HuH-7.5 (cell line): ENCODE measurements around the gene CSF1R.
A peak's percentile ranks its signal among the peaks of the same experiment; 100 is the strongest.

Experiments used
- DNase-seq: peaks from one replicate; pipeline ENCODE4 v3.0.0; 2011; ENCODE audit warnings: low spot score

CSF1R gene

DNA sequence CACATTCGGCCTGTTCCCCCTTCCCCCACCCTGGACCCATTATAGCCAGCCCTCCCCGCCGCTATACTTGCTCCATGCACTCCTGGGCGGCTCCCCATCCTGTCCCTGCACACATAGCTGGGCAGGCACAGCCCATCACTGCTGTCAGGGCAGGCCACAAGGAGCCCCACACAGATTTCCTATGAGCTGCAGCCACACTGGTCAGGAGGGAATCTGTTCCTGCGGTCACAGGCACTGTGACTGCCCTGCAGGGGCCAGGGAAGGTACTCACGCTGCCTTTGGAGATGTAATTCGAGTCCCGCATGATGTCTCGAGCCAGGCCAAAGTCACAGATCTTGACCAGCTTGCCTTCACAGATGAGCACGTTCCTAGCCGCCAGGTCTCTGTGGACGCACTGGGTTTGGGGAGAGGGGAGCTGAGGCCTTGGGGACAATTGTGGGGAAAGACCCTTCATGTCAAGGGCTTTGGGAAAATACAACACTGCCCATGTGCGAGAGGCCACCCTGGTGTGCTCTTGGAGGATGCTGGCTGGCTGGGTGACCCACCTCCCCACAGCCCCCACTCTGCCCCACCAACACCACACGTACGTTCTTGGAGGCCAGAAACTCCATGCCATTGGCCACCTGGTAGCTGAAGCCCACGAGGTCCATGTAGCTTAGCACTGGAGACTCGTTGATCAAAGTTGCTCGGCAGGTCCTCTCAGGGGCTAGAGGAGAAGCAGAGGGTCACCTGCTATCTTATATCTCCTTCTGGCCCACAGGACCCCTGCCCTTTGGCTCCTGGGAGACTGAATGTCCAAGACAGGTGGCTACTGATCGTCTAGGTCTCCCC, 34.5 kb upstream of the CSF1R start:
- no peak for DNase-seq

DNA sequence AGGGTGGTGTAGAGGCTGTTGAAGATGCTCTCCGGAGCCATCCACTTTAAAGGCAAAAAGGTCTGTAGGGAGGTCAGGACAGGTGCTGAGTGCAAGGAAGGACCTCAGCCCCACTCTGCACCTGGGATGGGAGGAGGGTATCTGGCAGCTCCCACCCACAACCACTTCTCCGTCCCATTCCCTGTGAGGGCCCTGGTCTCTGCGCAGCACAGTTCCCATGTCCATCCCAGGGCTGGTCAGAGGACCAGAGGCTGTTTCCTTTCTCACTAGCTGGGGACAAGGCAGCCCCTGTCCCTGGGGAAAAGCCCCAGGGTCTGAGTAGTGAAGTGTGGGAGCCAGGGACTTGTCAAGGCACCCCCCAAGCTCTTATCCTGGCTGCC, 33.7 kb upstream of the CSF1R start:
- no peak for DNase-seq

DNA sequence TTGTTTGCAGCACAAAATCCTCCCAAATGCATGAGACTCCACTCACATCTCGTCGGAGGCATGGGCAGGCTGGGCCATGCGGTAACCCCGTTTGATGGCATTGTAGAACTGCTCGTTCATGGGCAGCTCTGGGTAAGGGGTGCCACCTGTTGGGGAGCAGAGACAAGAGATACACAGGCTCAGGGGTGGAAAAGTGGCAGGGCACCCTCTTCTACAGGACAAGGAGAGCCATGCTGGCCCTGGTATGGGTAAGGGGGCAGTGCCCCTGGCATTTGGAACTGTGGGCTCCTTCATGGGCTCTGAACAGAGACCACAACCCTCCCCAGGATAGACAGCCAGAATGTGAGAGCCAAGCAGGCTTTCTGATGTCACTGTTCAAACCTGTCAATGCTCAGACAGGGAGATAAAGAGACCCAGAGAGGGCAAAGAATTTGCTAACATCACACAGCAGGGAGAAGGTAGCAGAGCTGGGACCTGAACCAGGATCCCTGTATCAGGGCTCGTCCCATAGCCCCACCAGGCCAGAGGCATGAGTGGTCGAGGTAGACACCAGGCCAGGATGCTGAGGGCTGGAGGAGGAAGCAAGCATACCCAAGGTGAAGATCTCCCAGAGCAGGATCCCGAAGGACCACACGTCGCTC, 33.2 kb upstream of the CSF1R start:
- DNase-seq: no peak

DNA sequence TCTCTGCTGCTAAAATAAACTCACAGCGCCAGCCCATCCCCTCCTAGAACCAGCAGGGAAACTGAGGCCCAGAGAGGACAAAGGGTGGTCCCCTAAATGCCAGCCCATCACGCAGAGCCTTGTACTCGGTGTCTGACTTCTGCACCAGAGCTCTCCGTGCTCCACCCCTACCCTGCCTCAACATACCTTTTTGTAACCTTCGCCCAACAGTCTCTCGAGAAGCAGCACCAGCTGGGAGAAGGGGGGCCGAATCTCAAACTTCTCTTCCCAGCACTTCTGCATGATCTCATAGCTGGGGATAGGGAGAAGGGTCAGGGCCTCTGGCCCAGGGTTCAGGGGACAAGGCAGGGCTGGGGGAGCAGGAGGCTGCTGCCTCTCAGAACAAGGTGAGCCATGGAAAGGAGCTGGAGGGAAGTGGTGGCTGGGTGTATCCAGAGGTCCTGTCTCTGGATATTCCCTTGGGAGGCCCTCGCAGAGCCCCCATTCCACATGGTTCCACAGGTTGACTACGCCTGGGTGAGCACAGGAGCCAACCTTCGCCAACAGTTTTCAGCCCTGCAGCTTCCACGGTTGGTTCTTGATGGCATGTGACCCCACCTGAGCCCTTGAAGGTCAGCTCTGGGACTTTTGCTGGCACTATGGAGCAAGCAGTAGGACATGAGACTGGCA, 32.3 kb upstream of the CSF1R start:
- DNase-seq: no peak

DNA sequence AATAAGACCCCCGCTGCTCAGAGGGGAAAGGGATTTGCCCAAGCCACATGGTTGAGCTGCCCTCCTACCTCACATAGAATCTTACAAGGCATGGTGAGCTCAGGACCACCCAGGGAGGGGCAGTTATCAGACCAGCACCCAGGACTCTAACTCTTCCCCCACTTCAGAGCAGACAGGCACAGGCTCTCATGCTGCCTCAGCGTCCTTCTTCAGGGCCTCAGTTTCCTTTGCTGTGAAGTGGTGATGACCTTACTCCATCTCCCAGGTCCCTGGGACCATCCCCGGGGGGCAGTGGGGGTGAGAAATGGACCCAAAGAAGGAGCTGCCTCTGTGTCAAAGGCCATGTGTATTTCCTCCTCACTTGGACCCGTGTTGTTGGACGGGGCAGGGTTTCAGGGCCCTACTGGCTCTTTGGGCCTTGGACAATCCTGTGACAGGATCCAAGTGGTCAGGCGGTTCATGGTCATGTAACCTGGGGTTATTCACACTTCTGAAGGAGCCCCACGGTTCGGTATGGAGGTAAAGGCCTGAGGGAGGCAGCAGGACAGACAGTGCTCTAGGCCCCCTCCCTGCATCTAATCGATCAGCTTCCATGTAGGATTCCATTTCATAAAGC, 31.7 kb upstream of the CSF1R start:
- DNase-seq: no peak

DNA sequence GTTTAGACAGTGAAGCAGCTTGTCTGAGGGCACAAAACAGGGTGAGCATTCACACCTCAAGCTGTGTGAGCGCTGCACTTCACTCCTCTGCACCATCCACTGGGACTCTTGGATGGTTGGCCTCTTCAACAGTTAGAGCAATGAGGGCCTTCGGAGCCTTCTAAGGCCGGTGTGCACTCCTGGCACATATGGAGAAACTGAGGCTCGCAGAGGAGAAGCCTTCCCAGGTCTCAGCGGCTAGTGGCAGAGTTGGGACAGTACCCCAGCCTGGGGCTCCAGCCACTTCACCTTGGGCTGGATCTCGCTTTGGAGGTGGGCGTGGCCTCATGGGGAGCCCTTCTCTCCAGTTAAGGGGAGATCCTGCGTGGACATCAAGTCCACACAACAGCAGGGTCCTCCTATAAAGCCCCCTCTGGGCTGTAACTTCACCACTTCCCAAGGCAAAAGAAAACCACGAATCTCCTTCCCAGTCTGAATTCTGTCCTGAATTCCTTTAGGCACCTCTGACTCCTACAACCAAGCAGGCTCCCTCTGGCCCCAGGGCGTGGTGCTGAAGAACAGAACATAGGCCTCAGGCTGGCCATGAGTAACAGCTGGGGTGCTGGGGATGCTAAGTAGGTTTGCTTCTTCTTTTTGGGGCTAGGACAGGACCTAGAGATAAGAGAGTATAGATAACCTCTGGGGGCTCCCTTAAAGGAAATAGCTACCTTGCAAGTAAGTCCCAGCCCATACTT, 30.5 kb upstream of the CSF1R start:
- no peak for DNase-seq

DNA sequence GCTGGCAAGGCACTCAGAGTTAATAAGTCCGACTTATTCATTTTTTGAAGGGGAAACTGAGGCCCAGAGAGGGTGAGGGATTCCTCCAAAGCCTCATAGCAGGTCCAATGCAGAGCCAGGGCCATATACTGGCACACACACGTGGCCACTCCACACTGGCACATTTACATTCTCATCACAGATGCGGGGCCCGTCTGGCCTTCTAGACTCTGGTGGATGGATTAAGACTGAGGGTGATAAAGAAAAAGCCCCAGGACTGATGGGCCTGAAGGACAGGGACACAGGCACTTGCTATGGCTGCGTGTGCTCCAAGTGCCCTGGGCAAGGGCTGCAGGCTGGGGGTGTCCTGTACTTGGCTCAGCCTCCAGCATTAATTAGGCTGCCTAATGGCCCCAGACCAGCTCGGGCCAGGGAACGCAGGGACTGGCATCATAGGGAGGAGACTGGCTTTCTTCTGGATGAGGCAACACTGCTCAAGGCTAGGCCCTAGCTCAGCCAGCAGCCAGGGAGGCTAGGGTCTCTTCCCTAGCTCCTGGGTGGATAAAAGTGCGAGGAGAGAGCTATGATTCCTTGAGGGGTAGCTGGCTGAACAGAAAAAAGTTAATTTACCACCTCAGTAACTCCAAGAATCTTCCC, 28.5 kb upstream of the CSF1R start:
- peak; percentile 1 for DNase-seq

DNA sequence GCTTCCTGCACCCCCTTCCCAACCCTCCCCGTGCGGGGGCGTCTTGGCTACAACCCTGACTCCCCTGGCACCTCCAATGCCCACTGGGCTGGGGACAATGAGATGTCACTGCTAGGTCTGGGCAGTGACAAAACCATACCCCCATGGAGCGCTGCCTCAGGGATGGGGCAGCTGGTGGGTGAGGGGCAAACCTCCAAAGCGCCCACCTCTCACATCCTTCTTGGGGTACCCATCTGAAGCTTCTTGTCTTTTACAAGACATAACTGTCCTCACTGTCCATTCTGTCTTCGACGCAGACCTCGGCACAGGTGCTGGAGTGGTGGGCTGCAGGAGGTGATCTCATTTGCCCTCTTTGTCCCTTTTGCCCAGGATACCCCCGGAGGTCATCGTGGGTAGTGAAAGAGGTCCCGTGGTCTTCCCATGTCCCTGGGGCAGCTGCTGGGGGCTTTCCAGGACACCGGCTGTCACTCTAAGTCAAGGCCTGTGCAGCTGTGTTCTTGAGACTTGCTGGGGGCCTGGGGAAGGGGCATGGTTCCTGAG, 27.8 kb upstream of the CSF1R start:
- peak; percentile 11 for DNase-seq

DNA sequence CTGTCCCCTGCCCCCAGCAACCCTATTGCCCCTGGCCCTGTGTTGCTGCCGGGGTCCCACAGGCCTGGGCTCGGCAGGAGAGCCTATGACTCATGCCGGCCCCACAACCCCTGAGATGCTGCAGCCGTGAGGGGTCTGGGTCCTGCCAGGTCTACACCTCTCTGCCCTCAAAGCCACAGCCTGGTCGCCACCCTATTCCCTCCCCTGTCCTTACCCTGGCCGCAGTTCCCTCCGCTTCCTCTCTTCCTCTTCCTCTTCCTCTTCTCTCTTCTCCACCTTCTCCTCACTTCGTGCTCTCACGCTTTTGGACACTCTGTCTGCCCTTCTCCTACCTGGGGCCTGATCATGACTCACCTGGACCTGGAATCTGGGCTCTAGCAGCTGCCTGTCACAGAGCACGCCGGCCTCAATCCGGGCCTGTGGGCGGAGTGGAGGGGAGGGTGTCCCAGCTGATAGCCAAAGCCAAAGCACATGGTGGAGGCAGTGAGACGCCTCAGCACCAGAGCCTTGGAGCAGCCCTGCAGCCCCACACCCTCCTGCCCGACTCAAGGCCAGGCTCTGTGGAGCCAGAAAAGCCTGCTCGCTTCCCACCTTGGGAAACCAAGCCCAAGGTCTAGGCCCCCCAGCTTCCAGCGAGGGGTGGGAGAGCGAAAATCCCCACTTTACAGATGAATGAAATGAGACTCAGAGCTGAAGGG, 26.8 kb upstream of the CSF1R start:
- peak; percentile 9 for DNase-seq

DNA sequence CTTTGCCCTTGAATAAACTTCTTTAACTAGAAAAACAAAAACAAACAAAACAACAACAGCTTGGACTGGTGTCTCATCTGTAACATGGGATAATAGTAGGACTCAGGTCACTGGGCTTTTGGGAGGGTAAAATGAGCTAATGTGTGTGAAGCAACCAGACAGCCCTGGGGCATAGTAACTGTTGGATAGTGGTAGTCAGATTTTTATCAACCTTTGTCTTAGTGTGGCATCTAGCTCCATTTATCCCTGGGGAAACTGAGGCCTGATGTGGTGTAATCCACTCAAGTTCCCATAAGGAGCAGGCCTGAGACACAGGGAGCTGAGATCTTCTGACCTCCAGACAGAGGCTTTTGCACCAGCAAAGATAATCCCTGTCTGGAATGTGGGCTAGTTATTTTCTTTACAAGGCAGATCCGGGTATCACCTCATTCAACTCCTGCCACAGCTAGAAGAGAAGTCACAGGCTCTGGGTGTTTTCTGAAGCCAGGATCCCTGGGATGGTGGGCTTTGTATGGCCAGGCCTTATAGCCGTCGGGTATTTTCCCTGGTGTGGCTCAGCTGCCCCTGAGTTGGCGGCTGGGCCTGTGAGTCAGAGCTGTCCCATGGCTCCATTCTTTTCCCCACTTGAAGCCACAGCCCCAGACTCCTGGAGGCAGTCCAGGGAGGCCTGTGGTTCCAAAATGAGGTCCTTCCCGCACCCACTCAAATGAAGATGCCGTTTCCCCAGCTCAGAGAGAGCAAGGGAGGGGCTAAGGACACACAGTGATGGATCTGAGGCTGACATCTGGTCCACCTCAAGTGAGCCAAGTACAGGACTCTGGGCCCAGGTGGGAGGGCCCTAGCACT, 26.1 kb upstream of the CSF1R start:
- peak; percentile 5 for DNase-seq

DNA sequence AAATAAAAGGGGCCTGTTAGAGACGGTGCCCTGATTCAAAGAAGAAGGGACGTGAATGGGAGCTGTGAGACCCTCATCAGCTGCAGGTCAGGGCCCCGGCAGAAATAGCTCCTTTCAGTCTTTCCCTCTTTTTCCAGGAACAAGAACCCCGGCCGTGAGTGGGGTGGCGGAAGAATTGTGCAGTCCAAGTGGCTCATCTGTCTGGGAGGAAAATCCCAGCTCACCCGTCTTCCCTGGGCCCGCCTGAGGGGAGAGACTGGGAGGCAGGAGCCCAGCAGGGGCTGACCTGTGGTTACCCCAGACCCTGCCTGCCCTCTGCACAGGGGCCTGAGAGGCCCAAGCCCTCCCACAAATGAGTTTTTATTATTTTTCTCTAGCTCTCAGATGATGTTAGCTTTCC, 24.8 kb upstream of the CSF1R start:
- DNase-seq: peak; percentile 1

DNA sequence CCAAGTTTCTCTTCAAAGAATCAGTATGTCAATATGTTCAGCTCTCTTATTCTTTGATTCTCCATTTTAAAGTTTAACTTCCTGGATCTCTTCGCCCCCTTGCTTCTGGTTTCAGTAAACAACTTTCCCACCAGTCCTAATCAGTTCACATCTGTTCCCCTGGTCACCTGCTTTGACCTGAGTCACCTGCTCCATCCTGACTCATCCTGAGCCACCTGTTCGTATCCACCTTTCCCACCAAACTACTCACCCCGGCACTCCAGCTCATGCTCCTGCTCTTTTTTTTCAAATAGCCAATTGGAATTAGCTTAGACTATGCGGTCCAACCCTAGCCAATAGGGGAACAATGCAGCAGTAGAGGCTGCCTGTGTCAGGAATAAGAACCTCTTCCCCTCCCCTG, 23.6 kb upstream of the CSF1R start:
- DNase-seq: no peak

DNA sequence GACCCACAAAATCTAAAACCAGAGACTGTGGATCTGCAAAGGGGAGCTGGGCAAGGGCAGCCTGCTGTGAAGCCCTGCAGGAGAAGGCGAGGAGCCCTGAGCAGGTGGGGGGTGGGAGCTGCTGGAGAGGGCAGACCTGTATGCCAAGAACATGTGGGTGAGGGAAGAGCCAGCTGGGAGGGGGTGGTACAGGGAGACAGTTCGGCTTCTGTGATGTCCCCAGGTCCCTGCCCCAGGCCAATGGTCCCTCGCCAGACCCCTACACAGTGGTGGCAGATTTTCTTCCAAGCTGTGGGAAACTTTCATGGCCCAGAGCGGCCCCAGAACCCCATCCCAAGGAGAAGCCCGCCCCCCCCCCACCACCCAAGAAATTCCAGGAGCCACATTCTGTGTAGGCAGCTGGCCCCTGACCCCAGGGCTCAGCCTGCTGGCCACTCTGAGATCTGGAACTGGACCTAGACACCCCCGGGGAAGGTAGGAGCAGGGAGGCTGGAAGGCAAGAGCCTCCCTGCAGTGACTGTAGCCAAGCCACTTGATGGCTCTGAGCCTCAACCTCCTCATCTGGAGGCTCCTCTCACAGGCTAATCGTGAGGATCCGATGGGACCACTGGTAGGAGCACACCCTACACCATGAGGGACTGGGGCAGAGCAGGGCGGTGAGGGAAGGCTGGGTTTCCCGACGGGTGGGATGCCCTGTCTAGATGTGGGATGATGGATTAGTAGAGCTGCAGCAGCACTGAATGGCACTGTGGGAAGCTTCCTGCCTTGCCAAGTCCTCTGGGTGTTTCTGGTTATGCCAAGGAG, 22.6 kb upstream of the CSF1R start:
- no peak for DNase-seq

DNA sequence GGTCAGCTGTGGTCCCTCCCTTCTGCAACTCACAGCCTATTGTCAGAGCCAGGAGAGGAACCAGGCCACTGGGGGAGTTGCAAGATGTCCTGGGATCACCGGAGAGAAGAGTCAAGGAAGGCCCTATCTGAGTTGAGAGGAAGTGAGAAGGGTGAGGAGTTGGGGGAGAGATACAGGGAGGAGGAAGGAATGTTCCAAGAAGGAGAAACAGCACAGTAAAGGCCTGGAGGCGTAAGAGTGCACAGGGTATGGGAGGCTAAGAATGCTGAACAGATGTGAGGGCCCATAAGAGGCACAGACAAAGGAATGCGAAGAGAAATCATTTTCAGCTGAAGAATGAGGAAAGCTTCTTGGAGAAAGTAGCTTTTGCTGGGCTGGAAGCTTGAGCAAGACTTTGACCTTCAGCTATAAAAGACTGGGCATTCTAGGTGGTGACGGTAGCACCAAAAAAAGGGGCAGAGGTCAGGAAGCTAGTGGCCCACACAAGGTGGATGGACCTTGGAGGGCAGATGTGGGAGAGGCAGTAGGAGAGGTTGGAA, 21.6 kb upstream of the CSF1R start:
- DNase-seq: no peak

DNA sequence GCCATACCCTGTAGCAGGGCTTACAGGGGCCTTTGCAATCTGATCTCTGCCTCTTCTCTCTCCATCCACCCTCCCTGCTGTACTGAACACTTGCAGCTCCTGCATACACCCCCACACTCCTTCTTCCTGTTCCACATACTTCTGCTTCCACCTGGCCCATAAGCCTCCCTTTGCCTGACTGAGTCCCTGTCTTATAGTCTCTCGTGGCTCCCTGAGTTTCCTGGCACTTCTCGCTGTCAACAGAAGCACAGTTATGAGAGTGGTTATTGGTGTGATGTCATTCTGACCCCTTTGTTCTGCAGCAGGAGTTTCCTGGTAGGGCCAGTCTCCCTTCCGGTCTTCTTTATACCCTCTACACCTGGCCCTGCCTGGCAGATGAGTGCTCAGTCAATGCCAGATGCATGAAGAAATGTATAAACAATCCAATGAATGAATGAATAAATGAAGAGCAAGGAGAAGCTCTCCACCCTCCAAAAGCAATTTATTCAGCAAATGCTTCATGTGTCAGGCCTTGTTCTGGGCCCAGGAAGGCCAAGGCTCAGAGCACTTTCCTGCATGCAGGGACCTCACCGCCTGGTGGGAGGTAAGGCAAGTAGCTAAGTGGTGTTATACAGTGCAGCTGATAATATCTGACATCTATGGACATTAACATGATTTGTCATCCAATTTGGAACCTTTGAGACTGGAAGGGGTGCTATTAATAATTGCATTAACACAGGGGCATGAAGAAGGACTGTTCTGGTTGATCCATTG, 20.5 kb upstream of the CSF1R start:
- DNase-seq: no peak

DNA sequence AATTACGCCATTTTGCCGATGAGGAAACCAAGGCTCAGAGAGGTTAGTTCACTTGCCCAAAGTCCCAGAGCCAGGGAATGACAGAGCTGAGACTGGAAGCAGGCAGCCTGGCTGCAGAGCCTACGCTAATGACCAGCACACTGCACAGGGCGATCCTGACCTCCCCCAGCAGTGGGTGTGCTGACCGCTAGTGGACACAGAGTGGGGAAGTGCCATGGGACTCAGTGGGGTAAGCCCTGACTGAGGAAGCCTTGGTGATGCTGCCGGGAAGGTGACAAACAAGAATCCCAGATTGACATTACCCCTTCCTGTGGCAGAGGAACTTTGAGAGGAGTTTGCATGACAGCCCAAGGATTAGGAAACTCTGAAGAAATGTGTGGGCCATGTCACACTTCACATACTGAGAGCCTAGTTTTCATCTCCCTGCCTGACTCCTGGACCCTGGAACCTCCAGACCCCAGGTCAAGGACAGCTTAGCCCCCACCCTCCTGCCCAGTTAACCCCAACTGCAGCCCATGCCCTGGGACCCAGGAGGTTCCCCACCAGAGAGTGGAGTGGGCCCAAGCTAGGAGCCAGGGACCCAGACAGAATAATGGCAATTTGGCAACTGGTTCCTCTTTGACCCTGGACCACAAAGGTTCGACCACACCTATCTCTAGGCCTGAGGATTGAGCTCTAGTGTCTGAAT, 19.7 kb upstream of the CSF1R start:
- DNase-seq: no peak

DNA sequence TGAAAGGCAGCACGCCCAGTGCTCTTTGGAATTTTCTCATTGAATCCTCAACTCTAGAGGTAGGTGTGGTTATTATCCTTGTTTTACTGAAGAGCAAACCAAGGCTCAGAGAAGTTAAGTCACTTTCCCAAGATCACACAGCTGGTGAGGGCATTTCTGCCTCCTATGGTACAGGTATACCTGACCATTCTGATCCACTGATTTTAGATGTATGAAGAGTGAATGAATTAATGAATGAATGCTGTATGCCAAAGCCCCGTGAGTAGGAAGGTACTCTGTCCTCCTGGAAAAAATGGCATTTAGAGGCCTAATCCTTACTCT, 18.2 kb upstream of the CSF1R start:
- no peak for DNase-seq
